ENCODE results near the gene CHN1.

CHN1 gene, protein sequence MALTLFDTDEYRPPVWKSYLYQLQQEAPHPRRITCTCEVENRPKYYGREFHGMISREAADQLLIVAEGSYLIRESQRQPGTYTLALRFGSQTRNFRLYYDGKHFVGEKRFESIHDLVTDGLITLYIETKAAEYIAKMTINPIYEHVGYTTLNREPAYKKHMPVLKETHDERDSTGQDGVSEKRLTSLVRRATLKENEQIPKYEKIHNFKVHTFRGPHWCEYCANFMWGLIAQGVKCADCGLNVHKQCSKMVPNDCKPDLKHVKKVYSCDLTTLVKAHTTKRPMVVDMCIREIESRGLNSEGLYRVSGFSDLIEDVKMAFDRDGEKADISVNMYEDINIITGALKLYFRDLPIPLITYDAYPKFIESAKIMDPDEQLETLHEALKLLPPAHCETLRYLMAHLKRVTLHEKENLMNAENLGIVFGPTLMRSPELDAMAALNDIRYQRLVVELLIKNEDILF

GRCh38 chr2:175004980-175005732 lies at the start of gene CHN1:
CHN1 (minus strand) TSS chr2:175005381; CDS start chr2:175004912, 469 bp downstream.
- no peak for DNase-seq

DNA sequence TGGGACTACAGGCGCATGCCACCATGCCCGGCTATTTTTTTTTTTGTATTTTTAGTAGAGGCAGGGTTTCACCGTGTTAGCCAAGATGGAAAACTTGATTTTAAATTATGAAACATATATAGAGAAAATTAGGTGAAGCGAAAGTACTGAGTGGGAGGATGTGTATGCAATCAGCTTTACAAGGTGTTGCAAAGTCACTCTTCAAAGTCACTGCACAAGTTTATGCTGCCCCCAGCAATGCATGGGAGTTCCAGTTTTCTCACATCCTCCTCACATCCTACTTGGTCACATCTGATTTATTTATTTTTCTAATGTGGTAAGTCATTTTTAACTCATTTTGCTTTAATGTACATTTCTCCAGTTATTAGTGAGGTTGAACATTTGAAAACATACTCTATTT lies 49.2 kb upstream of the CHN1 start:
- no peak for DNase-seq

DNA sequence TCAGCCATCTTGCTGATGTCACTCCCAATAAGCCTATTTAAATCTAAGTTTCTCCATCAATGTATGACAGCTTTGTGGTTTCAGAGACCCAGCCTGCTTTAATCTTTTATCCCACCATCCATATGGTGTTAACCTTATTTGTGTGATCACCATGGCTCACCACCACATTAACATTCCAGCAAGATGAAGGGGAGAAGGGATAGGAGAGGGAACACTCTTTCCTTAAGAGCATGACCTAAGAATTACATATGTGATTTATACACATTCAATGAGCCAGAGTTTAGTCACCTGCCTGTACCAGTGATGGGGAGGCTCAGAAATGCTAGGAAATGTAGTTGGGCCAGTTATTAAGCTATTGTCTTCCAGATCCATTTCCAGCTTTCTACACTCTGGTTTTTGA lies 44.5 kb upstream of the CHN1 start:
- DNase-seq, result no peak

GRCh38 chr2:175048275-175048674 lies 43.1 kb upstream of the CHN1 start:
- no peak for DNase-seq

DNA sequence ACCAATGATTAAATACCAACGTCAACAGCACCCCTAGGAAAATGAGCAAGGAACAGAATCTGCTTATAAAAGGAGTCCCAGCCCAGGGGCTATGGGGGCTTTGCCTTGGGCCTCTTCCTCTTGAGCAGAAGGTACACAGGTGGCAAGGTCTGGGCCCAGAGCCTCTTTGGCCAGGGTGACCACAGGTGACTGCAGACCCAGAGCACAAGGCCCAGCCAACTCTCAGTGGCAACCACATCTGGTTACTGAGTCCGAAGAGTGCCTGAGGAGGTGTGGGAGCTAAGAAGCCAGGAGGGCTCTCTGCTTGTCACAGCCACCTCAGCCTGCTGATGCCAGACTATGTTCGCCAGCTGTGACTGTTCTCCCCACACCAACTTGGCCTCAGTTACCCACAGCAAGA lies 34.3 kb upstream of the CHN1 start:
- no peak for DNase-seq

- DNase-seq, result no peak
Measured at GRCh38 chr2:175039031-175039430, 33.9 kb upstream of the CHN1 start.

DNA sequence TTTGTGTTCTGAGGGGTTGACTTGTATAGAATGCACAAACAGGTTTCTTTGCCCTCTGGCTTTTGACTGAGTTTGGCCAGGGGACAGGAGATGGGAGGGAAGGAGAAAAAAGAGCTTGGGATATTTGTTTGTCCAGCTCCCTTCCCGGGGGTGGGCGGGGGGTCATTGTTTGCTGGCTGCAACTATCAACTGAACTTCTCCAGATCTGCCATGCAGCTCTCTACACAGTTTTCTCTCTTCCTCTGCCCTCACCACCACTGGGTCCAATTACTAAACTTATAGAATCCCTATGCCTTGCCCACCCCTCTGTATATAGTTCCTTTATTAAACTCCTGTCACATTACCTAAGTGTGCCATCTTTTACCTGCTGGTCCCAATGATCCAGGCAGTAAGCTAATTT lies 32.8 kb upstream of the CHN1 start:
- no peak for DNase-seq

DNA sequence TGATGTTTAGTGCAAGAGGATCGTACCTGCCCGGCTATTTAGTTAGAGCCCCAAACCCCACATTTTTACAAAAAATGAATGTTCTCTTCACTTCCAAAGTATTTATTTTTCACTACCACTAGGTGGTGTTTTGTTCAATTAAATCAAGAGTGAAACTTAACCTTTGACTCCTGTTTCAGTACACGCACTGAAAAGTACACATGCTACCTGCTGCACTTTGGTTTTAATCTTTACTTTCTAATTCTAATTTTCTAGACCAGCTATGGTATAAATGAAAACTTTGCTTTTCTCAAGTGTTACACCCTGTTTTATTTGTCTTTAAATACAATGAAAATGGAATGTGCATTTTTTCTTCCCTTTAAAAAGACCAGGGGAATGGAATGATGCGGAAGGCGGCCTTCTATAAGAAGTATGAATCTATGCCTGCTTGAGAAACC lies 31.4 kb upstream of the CHN1 start:
- DNase-seq, result no peak

GRCh38 chr2:175035806-175036205 lies 30.6 kb upstream of the CHN1 start:
- DNase-seq, result no peak

GRCh38 chr2:175034716-175035115 lies 29.5 kb upstream of the CHN1 start:
- DNase-seq, result no peak

- no peak for DNase-seq
Measured at GRCh38 chr2:175030380-175031271, 25.4 kb upstream of the CHN1 start.

- no peak for DNase-seq
Measured at GRCh38 chr2:175027755-175028154, 22.6 kb upstream of the CHN1 start.

DNA sequence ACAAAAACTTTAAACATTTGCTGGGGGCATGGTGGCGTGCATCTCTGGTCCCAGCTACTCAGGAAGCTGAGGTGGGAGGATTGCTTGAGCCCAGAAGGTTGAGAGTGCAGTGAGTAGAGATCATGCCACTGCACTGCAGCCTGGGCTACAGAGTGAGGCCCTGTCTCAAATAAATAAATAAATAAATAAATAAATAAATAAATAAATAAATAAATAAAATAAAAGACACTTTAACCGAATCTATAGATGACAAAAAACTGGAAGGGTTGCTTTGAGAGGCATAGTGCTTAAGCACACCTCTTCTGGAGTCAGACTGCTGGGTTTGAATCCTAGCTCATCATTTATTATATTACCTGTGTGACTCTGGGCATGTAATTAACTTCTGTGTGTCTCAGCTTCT lies 21.2 kb upstream of the CHN1 start:
- no peak for DNase-seq

- no peak for DNase-seq
Measured at GRCh38 chr2:175025946-175026345, 20.8 kb upstream of the CHN1 start.

GRCh38 chr2:175025233-175025632 lies 20.1 kb upstream of the CHN1 start:
- DNase-seq, result no peak

DNA sequence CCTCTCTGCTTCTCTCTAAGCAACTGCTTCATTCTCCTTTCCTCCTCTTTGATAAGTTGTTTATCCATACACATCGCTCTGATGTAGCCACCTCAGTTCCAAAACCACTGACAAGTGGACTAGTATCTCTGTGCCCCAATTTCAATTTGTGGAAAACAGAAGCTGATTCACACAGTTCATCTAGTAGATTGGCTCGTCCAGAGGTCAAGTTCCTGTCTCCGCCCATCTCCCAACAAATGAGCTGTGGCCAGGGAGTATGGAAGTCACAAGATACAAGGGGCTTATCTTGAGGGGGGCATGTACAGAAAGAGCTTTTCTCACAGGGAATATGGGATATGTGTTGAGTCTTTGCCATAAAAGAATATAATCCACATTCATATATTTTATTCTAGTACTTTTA lies 17.7 kb upstream of the CHN1 start:
- DNase-seq, result no peak

DNA sequence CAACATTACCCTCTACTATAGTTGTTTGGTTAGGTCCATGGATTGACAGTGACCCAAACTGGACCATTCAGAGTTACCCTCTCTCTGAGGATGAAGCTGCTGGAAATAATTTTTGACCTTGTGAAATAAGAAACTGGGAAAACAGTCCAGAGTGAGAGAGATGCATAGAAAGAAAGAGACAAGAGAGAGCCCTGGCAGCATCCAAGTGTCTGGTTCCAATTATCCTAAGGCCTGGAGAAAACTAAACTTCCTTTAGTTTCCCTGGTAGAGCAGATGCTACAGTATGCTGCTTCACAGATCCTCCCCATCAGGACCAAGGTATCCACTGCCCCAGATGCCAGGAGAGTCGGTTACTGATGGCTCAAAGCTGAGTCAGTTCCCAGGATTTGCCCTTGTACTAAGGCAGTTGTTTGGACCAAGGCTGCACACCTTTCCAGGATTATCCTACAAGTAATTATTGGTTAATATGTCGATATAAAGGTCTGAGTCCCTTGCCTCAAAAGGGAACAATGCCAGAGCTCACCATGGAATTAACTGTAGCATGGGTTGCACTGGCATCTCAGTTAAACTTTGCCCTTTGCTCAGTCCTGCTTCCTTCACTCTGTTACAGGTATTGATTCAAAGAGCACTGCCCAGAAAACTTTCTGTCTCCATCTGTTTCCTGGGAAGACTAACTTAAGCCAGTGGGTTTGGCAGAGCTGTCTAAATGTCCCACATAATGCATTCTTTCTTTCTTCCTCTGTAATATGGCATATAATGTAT lies 14.6 kb upstream of the CHN1 start:
- no peak for DNase-seq

- DNase-seq, result no peak
Measured at GRCh38 chr2:175017618-175018414, 12.6 kb upstream of the CHN1 start.

- DNase-seq, result no peak
Measured at GRCh38 chr2:175015340-175015739, 10.2 kb upstream of the CHN1 start.

GRCh38 chr2:175012516-175012915 lies 7.3 kb upstream of the CHN1 start:
- DNase-seq, result no peak

GRCh38 chr2:175011505-175011904 lies 6.3 kb upstream of the CHN1 start:
- DNase-seq, result no peak
